GM19239 (cell line): Measurements from ENCODE around the gene ENC1.
"Not testable (repeated sequence)": the region's sequence is repeated elsewhere in the genome, so short reads cannot be mapped to it uniquely, and the experiment has no call there.

ENCODE experiments used
- DNase-seq: peaks from one replicate; pipeline ENCODE4 v3.0.0; 2011; ENCODE audit warnings: low spot score; ENCODE audit not compliant: insufficient read length
- FAIRE-seq: peaks from 2 replicates; lab custom pipeline; 2011; peaks lifted over from hg19 to GRCh38; lab: Jason Lieb, UNC

Gene ENC1

GRCh38 chr5:74640450-74640953, at the start of gene ENC1:
ENC1 (minus strand) TSS chr5:74640728; CDS start chr5:74636485, 4,243 bp downstream.
- FAIRE-seq: peak; percentile 75

GRCh38 chr5:74686962-74687751, 46.6 kb upstream of the ENC1 start:
- peak; percentile 35 for FAIRE-seq
- DNase-seq: no peak

More at GRCh38 chr5:74640450-74640953, at the start of gene ENC1:
- DNase-seq: no peak

- DNase-seq (peak; percentile 35), FAIRE-seq (peak; percentile 79)
Observed at GRCh38 chr5:74685979-74686631, 45.6 kb upstream of the ENC1 start.

- DNase-seq (peak; percentile 60), FAIRE-seq (peak; percentile 87)
Observed at GRCh38 chr5:74684900-74685851, 44.6 kb upstream of the ENC1 start, which contains the start of gene HEXB. HEXB (plus strand) TSS chr5:74685233; CDS start chr5:74685261, 28 bp downstream.

- FAIRE-seq: no peak
- DNase-seq: no peak
Observed at GRCh38 chr5:74679966-74680365, 39.4 kb upstream of the ENC1 start.

- DNase-seq, FAIRE-seq: not testable (repeated sequence)
Observed at GRCh38 chr5:74679300-74679699, 38.8 kb upstream of the ENC1 start.

- DNase-seq, FAIRE-seq: not testable (repeated sequence)
Observed at GRCh38 chr5:74678123-74678522, 37.6 kb upstream of the ENC1 start.

- not testable (repeated sequence) for FAIRE-seq, DNase-seq
Observed at GRCh38 chr5:74676466-74676865, 35.9 kb upstream of the ENC1 start.

GRCh38 chr5:74673011-74673790, 32.7 kb upstream of the ENC1 start:
- FAIRE-seq: no peak
- DNase-seq: no peak

- FAIRE-seq: no peak
- no peak for DNase-seq
Observed at GRCh38 chr5:74672215-74672877, 31.8 kb upstream of the ENC1 start.

GRCh38 chr5:74670396-74671038, 30.0 kb upstream of the ENC1 start:
- DNase-seq (no peak), FAIRE-seq (no peak)

GRCh38 chr5:74669821-74670220, 29.3 kb upstream of the ENC1 start:
- FAIRE-seq: no peak
- no peak for DNase-seq

- DNase-seq (no peak), FAIRE-seq (no peak)
Observed at GRCh38 chr5:74667396-74667795, 26.9 kb upstream of the ENC1 start.

- DNase-seq: no peak
- no peak for FAIRE-seq
Observed at GRCh38 chr5:74665816-74666215, 25.3 kb upstream of the ENC1 start.

GRCh38 chr5:74665273-74665672, 24.7 kb upstream of the ENC1 start:
- DNase-seq (no peak), FAIRE-seq (no peak)

- DNase-seq: no peak
Observed at GRCh38 chr5:74664551-74664950, 24.0 kb upstream of the ENC1 start.

GRCh38 chr5:74660873-74661272, 20.3 kb upstream of the ENC1 start:
- DNase-seq (no peak), FAIRE-seq (no peak)

More at GRCh38 chr5:74664551-74664950, 24.0 kb upstream of the ENC1 start:
- FAIRE-seq: no peak

- FAIRE-seq (no peak), DNase-seq (no peak)
Observed at GRCh38 chr5:74660140-74660539, 19.6 kb upstream of the ENC1 start.
